ENCODE data around the gene SLC9C1. TPM values are rescaled to one million over a fixed set of nuclear protein-coding genes. Genes with fewer than 3 reads are reported as not detected.
A peak's percentile ranks its signal among the peaks of the same experiment; 100 is the strongest.

Gene SLC9C1
- total RNA-seq, 1 donor: 0.45 TPM

DNA sequence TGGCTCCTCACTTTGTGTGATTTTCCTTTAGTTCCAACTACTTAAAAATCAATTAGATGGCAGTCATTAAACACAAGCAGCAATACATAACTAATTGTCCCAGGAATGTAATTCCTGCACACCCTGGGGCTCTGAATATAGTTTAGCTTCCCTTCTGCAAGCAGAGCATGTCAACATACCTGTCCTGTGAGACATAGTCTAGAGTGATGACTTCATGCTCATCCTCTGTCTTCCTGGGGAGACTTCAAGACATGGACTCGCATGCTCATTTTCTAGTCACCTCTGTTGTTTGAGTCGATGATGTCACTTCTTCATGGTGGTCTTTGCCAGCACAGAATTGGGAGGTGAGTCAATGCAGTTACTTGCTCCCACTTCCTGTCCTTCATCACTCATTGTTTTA is 192.1 kb downstream of the SLC9C1 start:
- no peak for TF ChIP-seq CTCF (IDR thresholded peaks at IDR 0.05; ENCODE audit: insufficient read depth, low read length)
- peak; percentile 54 for DNase-seq (ENCODE audit: low read depth)
- H3K4me3 ChIP-seq (ENCODE audit: low read depth, low read length): no peak overlapping the region

GRCh38 chr3:112097378-112097777 is 196.6 kb downstream of the SLC9C1 start:
- peak; percentile 99 for DNase-seq (ENCODE audit: low read depth)
- no peak for TF ChIP-seq CTCF (IDR thresholded peaks at IDR 0.05; ENCODE audit: insufficient read depth, low read length)
- H3K4me3 ChIP-seq (ENCODE audit: low read depth, low read length): no peak overlapping the region

GRCh38 chr3:112096176-112096575 is 197.8 kb downstream of the SLC9C1 start:
- DNase-seq (ENCODE audit: low read depth): peak; percentile 9
- no peak overlapping the region for H3K4me3 ChIP-seq (ENCODE audit: low read depth, low read length)
- TF ChIP-seq CTCF (IDR thresholded peaks at IDR 0.05; ENCODE audit: insufficient read depth, low read length): no peak

DNA sequence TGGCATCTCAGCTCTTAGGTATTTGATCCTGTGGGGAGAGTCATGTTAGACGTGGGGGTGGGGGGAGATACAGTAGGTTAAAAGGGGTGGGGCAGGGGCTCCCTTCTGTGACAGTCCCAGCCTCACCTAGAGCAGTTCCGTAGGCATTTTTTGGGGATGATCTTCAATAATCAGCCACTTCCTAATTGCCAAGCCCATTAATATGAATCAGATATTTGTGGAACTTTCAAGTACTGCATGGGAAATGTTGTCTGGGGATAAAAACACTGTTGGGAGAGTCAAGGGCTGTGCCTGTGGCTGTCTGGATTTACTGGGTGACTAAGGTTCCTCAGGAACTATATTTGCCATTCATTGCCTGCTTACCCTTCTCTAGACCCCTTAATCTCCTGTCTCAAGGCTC is 198.3 kb downstream of the SLC9C1 start:
- no peak overlapping the region for H3K4me3 ChIP-seq (ENCODE audit: low read depth, low read length)
- DNase-seq (ENCODE audit: low read depth): no peak
- no peak for TF ChIP-seq CTCF (IDR thresholded peaks at IDR 0.05; ENCODE audit: insufficient read depth, low read length)

DNA sequence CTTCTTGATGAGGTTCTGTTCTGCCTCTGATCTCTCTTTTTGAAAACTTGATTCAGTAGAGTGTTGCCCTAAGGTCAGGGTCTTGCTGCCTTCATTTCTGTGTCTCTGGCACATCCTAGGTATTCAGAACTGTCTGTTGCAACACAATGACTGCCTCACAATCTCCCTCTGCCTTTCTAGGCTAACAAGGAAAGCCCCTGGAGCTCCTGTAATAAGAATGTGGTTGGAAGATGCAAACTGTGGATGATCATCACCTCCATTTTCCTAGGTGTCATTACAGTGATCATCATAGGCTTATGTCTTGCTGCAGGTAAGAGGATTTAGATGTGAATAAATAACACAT is 200.9 kb downstream of the SLC9C1 start:
- TF ChIP-seq CTCF (IDR thresholded peaks at IDR 0.05; ENCODE audit: insufficient read depth, low read length): no peak
- no peak overlapping the region for H3K4me3 ChIP-seq (ENCODE audit: low read depth, low read length)
- no peak for DNase-seq (ENCODE audit: low read depth)

- H3K4me3 ChIP-seq (ENCODE audit: low read depth, low read length): peak overlapping the region; percentile 6
- no peak for TF ChIP-seq CTCF (IDR thresholded peaks at IDR 0.05; ENCODE audit: insufficient read depth, low read length)
- peak; percentile 85 for DNase-seq (ENCODE audit: low read depth)
Observed at GRCh38 chr3:112092496-112093179, 201.4 kb downstream of the SLC9C1 start.
